Breast epithelium (tissue), 3 donors: ENCODE measurements around the gene DNAH8.

Experiments used
- POLR2AphosphoS5 ChIP-seq, 3 donors: sonication (generic); formaldehyde crosslinking; IDR thresholded peaks; one replicate each; pipeline ENCODE4 v1.6.1; 2017; ENCODE audit warnings: antibody characterized with exemption in 3 of 3
- TF ChIP-seq, protein P1 (sequence below), 3 donors: fragments of 450-650 bp; IDR thresholded peaks; one replicate each; pipeline ENCODE4 v1.5.1; 2016 to 2017; ENCODE audit warnings: antibody characterized with exemption in 3 of 3, mild to moderate bottlenecking in 3 of 3, moderate library complexity in 3 of 3

DNA sequence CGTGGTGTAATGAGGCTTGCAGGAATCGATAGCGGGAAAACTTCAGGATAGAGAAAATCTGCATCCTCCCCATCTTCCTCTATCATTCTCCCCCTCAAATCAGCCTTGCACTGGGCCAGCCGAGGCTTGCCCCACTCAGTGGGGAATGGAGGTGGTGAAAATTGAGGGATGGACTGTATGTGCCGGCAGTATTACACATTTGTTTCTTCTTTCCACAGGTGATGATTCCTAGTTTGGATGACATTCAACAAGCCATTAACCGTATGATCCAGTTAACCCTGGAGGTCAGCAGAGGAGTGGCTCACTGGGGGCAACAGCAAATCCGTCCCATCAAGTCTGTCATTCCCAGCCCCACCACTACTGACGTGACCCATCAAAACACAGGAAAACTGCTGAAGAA is 100.1 kb downstream of the DNAH8 start:
- no peak for TF ChIP-seq POLR2AphosphoS5 (IDR thresholded peaks at IDR 0.05)
- TF ChIP-seq, protein P1, sequence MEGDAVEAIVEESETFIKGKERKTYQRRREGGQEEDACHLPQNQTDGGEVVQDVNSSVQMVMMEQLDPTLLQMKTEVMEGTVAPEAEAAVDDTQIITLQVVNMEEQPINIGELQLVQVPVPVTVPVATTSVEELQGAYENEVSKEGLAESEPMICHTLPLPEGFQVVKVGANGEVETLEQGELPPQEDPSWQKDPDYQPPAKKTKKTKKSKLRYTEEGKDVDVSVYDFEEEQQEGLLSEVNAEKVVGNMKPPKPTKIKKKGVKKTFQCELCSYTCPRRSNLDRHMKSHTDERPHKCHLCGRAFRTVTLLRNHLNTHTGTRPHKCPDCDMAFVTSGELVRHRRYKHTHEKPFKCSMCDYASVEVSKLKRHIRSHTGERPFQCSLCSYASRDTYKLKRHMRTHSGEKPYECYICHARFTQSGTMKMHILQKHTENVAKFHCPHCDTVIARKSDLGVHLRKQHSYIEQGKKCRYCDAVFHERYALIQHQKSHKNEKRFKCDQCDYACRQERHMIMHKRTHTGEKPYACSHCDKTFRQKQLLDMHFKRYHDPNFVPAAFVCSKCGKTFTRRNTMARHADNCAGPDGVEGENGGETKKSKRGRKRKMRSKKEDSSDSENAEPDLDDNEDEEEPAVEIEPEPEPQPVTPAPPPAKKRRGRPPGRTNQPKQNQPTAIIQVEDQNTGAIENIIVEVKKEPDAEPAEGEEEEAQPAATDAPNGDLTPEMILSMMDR (IDR thresholded peaks at IDR 0.05): no peak
